HL-60 (cell line): ENCODE measurements around the gene SMIM38.

Experiments used
- DNase-seq, 2 experiments: peaks; one replicate each; pipeline ENCODE4 v3.0.0-alpha.2; 2010 to 2020; ENCODE audit warnings: low read depth in 1 of 2, low spot score in 1 of 2
- H3K27ac ChIP-seq: fragments of 250-450 bp; sonication (Bioruptor Pico); replicated peaks from 2 replicates; pipeline ENCODE4 v1.5.1; 2020; ENCODE audit warnings: mild to moderate bottlenecking, moderate library complexity
- H3K27me3 ChIP-seq: fragments of 250-450 bp; sonication (Bioruptor Pico); 2 replicates; pipeline ENCODE4 v1.5.1; 2021; ENCODE audit warnings: mild to moderate bottlenecking, moderate library complexity; ENCODE audit not compliant: insufficient read depth, poor library complexity, severe bottlenecking
- H3K4me3 ChIP-seq: replicated peaks from 2 replicates; pipeline ENCODE4 v1.5.1; 2011; ENCODE audit warnings: mild to moderate bottlenecking, control low read depth, low read length; ENCODE audit not compliant: insufficient read depth
- CTCF ChIP-seq: IDR thresholded peaks from one replicate; pipeline ENCODE4 v1.5.1; 2011; ENCODE audit warnings: low read length, control low read depth, inconsistent platforms; ENCODE audit not compliant: insufficient read depth
- GABPA ChIP-seq: IDR thresholded peaks from 2 replicates; pipeline ENCODE4 v1.6.1; 2012; ENCODE audit warnings: low read depth
- POLR2AphosphoS5 ChIP-seq: IDR thresholded peaks from 2 replicates; pipeline ENCODE4 v1.6.1; 2012; ENCODE audit warnings: low read depth
- REST ChIP-seq: IDR thresholded peaks from 2 replicates; pipeline ENCODE4 v1.6.1; 2012; ENCODE audit warnings: low read depth; ENCODE audit not compliant: insufficient replicate concordance
- SPI1 ChIP-seq: IDR thresholded peaks from 2 replicates; pipeline ENCODE4 v1.6.1; 2012; ENCODE audit warnings: low read depth, mild to moderate bottlenecking, borderline replicate concordance

Gene SMIM38

GRCh38 chr11:69170704-69171103 lies 15.0 kb downstream of the SMIM38 start:
- TF ChIP-seq SPI1 (no peak), CTCF (no peak), POLR2AphosphoS5 (no peak), GABPA (no peak), REST (no peak)
- no peaks in the 10 kb centered on the region for H3K27me3 ChIP-seq
- no peak for DNase-seq
- no peak overlapping the region for H3K4me3 ChIP-seq
- H3K27ac ChIP-seq, result no peak overlapping the region

GRCh38 chr11:69171476-69172240 lies 15.9 kb downstream of the SMIM38 start:
- Histone ChIP-seq H3K4me3 (no peak overlapping the region), H3K27me3 (no peaks in the 10 kb centered on the region), H3K27ac (no peak overlapping the region)
- TF ChIP-seq SPI1 (no peak), REST (no peak), GABPA (no peak)
- DNase-seq, result no peak

- no peak overlapping the region for H3K27ac ChIP-seq
- no peaks in the 10 kb centered on the region for H3K27me3 ChIP-seq
- TF ChIP-seq GABPA (no peak), CTCF (no peak), POLR2AphosphoS5 (no peak), SPI1 (no peak), REST (no peak)
- no peak overlapping the region for H3K4me3 ChIP-seq
- DNase-seq, result no peak
Observed at GRCh38 chr11:69172674-69173073, 16.9 kb downstream of the SMIM38 start.
